ENCODE data around the gene KRTCAP2.

The KRTCAP2 gene

DNA sequence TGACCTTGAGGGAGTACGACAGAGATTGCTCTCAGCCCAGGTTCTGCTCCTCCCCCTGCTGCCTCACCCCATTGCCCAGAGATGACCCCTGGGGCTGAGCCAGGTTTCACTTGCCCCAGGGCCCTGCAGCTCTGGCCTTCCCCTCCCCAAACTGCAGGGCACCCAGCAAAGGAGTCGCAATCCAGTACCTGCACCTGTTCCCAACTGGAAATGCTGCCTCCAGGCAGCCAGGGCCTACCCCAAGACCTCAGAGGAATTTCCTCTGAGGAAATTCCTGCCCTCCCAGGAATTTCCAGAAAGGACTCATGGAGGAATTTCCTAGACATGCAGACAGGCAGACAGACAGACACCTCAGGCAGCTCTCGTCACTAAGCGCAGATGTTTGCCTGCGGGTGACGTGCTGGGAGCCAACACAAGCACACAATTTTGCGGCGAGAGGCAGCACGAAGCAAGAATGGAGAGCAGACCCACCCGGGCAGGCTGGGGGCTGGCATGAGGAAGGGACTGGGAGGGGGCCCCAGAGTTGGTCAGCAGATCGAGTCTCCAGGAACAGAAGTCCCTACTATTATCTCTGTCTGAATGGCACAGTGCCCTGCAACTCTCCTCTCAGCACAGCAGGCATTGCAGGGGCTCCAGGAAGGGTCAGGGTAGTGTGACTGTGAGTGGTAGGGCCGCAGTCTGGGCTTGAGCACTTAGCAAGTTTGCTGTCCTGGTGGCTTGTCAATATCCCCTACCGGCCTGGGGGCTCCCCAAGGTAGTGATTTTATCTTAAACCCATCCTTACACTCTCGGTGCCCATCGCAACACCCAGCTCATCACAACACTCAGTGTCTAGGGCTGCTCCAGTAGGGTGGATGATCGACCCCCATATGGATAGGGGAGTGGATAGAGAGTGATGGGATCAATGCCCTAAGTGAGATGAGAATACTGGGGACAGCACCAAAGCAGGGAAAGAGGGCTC, 48.3 kb downstream of the KRTCAP2 start:
- H3K27me3 ChIP-seq (ENCODE audit: low read depth), result no peaks in the 10 kb centered on the region; the same call in 1 of the 2 replicates
- DNase-seq (ENCODE audit: low spot score in 2 of 2), result no peak
- in situ Hi-C loops (cut with MboI; ENCODE audit: low sequenced_read_pairs), result no loop called here
- no peak overlapping the region for H3K4me3 ChIP-seq
- H3K36me3 ChIP-seq (replicated peaks), result no peaks in the 10 kb centered on the region
- H3K9me3 ChIP-seq, result no peaks in the 10 kb centered on the region
- H3K4me1 ChIP-seq, result peaks cover 28% of the 10 kb centered on the region

DNA sequence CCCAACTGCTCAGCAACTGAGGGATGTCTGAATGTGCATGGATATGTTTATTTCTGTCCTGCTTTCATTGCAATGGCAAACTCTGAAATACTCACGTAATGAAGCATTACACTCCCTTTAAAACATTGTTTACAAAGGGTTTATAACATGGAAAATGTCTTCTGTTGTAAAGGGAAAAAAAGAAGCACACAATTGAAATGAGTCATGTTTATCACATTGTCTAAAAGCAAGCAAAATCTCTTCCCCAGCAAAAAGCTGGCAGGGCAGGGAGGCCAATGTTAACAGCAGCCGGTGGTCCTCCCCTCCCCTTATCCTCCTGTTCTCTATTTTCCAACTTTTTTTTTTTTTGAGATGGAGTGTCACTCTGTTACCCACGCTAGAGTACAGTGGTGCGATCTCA, 49.3 kb downstream of the KRTCAP2 start:
- H3K9me3 ChIP-seq, result no peaks in the 10 kb centered on the region
- in situ Hi-C loops (cut with MboI; ENCODE audit: low sequenced_read_pairs), result no loop called here
- H3K4me3 ChIP-seq, result no peak overlapping the region
- DNase-seq (ENCODE audit: low spot score in 2 of 2), result peak in 1 of 2 experiments; percentile 27
- H3K36me3 ChIP-seq (replicated peaks), result no peaks in the 10 kb centered on the region
- peaks cover 23% of the 10 kb centered on the region for H3K4me1 ChIP-seq
- no peaks in the 10 kb centered on the region; the same call in 1 of the 2 replicates for H3K27me3 ChIP-seq (ENCODE audit: low read depth)

DNA sequence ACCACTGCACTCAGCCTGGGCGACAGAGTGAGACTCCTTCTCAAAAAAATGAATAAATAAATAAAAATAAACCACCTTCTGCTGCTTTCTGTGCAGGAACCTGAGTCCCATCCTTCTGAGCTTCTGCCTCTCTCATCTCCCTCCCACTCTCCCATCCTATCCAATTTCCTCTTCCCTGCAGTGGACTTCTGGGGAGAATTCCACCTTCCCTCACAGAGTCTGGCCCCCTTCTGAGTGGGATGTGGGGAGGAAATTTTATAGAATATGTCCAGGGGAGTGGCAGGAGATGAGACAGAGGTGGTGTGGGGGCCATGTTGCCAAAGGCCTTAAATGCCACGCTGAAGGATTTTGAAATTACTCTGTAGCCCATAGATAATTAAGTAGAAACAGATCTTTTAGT, 50.8 kb downstream of the KRTCAP2 start:
- no peaks in the 10 kb centered on the region; the same call in 1 of the 2 replicates for H3K27me3 ChIP-seq (ENCODE audit: low read depth)
- H3K4me1 ChIP-seq, result peaks cover 14% of the 10 kb centered on the region

DNA sequence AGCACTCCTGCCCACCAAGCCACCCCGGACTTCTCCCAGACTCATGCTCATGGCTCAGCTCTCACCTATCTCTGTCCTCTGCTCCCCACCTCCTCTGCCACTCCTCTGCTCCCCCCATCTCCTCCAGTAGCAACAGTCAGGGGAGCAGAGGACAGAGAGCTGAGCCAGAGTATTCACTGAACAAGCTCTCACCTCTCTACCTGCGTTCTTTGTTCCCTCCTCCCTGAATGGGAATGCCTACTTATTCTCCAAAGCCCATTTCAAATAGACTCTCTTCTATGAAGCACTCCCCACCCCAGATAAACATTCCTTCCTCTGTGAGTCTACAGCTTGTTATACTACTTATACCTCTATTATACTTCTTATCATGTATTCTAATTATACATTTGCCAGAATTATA, 51.9 kb downstream of the KRTCAP2 start:
- H3K9me3 ChIP-seq, result no peaks in the 10 kb centered on the region

More for the DNA sequence above, 50.8 kb downstream of the KRTCAP2 start:
- in situ Hi-C loops (cut with MboI; ENCODE audit: low sequenced_read_pairs), result no loop called here
- Histone ChIP-seq H3K4me3 (no peak overlapping the region), H3K36me3 (replicated peaks) (no peaks in the 10 kb centered on the region), H3K9me3 (no peaks in the 10 kb centered on the region)
- no peak for DNase-seq (ENCODE audit: low spot score in 2 of 2)

DNA sequence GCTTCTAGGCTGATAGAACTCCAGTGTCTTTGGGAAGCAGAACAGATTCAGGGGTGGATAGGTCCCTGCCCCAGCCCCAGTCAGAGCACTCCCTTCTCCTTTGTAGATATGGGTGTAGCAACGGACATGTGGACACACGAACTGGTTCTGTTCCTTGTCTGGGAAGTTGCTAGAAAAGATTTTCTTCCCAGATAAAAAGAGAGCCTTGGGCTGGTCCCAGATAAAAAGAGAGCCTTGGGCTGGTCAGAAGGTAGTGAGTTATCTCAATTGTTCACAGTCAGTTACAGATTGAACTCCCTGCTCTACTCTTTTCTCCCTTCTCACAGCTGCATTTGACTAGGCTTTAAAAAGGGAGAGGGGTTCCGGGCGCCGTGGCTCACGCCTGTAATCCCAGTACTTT, 52.9 kb downstream of the KRTCAP2 start:
- H3K4me1 ChIP-seq, result peaks cover 2% of the 10 kb centered on the region; the same call in 1 of the 2 replicates
- no peaks in the 10 kb centered on the region for H3K36me3 ChIP-seq (replicated peaks)
- no peak for DNase-seq (ENCODE audit: low spot score in 2 of 2)
- no peaks in the 10 kb centered on the region for H3K9me3 ChIP-seq
- H3K4me3 ChIP-seq, result no peak overlapping the region
- in situ Hi-C loops (cut with MboI; ENCODE audit: low sequenced_read_pairs), result no loop called here
- H3K27me3 ChIP-seq (ENCODE audit: low read depth), result no peaks in the 10 kb centered on the region; the same call in 1 of the 2 replicates

More for the DNA sequence above, 51.9 kb downstream of the KRTCAP2 start:
- in situ Hi-C loops (cut with MboI; ENCODE audit: low sequenced_read_pairs), result no loop called here
- Histone ChIP-seq H3K4me3 (no peak overlapping the region), H3K4me1 (peaks cover 3% of the 10 kb centered on the region), H3K27me3 (ENCODE audit: low read depth) (no peaks in the 10 kb centered on the region; the same call in 1 of the 2 replicates), H3K36me3 (replicated peaks) (no peaks in the 10 kb centered on the region)
- DNase-seq (ENCODE audit: low spot score in 2 of 2), result no peak

Data from HAP-1 (cell line).